OCI-LY1 (cell line): ENCODE data around the gene RPP25L.

Experiments
- H2AFZ ChIP-seq: fragments of 200-600 bp; sonication (generic), shearing (Covaris generic); 2 replicates; pipeline ENCODE4 v1.6.0; 2014; ENCODE audit warnings: antibody characterized with exemption, mild to moderate bottlenecking, low read length
- H3F3A ChIP-seq: fragments of 200-600 bp; sonication (generic), shearing (Covaris generic); 2 replicates; pipeline ENCODE4 v1.6.0; 2014; ENCODE audit warnings: mild to moderate bottlenecking, antibody characterized with exemption, low read length, moderate library complexity; ENCODE audit not compliant: insufficient read depth
- H3K27ac ChIP-seq: fragments of 200-600 bp; sonication (generic); 2 replicates; pipeline ENCODE4 v1.5.1; 2014; ENCODE audit warnings: low read length, mixed run types, mild to moderate bottlenecking, low read depth; ENCODE audit not compliant: poor library complexity, severe bottlenecking
- H3K27me3 ChIP-seq: fragments of 200-600 bp; sonication (generic); 2 replicates; pipeline ENCODE4 v1.6.0; 2014; ENCODE audit warnings: antibody characterized with exemption, mild to moderate bottlenecking, low read length, moderate library complexity; ENCODE audit not compliant: insufficient read depth
- H3K36me3 ChIP-seq: fragments of 200-600 bp; sonication (generic); 2 replicates; pipeline ENCODE4 v1.6.1; 2014; ENCODE audit warnings: mild to moderate bottlenecking, antibody characterized with exemption, low read length, moderate library complexity, mixed read lengths; ENCODE audit not compliant: insufficient read depth
- H3K4me1 ChIP-seq: fragments of 200-600 bp; sonication (generic); 2 replicates; pipeline ENCODE4 v1.5.1; 2014; ENCODE audit warnings: mild to moderate bottlenecking, low read length, moderate library complexity; ENCODE audit not compliant: insufficient read depth, severe bottlenecking
- H3K4me2 ChIP-seq: fragments of 200-600 bp; sonication (generic), shearing (Covaris generic); 2 replicates; pipeline ENCODE4 v1.6.1; 2014; ENCODE audit warnings: low read length
- H3K4me3 ChIP-seq: fragments of 200-600 bp; sonication (generic); 2 replicates; pipeline ENCODE4 v1.5.1; 2014; ENCODE audit warnings: low read length, low read depth, mild to moderate bottlenecking, mixed read lengths; ENCODE audit not compliant: poor library complexity, severe bottlenecking
- H3K79me2 ChIP-seq: fragments of 200-600 bp; shearing (Covaris generic); 2 replicates; pipeline ENCODE4 v1.6.1; 2016; ENCODE audit warnings: mixed run types, low read length, mixed read lengths; ENCODE audit not compliant: insufficient read depth
- H3K9ac ChIP-seq: fragments of 200-600 bp; sonication (generic), shearing (Covaris generic); 2 replicates; pipeline ENCODE4 v1.6.1; 2014; ENCODE audit warnings: mild to moderate bottlenecking, low read length, mixed read lengths
- H3K9me2 ChIP-seq: fragments of 200-600 bp; sonication (generic), shearing (Covaris generic); 2 replicates; pipeline ENCODE4 v1.6.1; 2014; ENCODE audit warnings: low read depth, mild to moderate bottlenecking, low read length, mixed read lengths
- H3K9me3 ChIP-seq: fragments of 200-600 bp; shearing (Covaris generic); 2 replicates; pipeline ENCODE4 v1.6.1; 2014; ENCODE audit warnings: low read length, mixed read lengths
- H4K20me1 ChIP-seq: fragments of 200-600 bp; sonication (generic), shearing (Covaris generic); 2 replicates; pipeline ENCODE4 v1.6.0; 2016; ENCODE audit warnings: mild to moderate bottlenecking, low read length; ENCODE audit not compliant: insufficient read depth
- EZH2 ChIP-seq: fragments of 200-600 bp; sonication (generic), shearing (Covaris generic); IDR thresholded peaks from 2 replicates; pipeline ENCODE4 v1.8.0; 2017; ENCODE audit warnings: borderline replicate concordance, mixed run types, mild to moderate bottlenecking, antibody characterized with exemption, low read length, moderate library complexity, mixed read lengths
- TF ChIP-seq, protein P1 (sequence below): fragments of 200-600 bp; sonication (generic), shearing (Covaris generic); IDR thresholded peaks from 2 replicates; pipeline ENCODE4 v1.5.1; 2017; ENCODE audit warnings: mild to moderate bottlenecking, antibody characterized with exemption, low read length, moderate library complexity, mixed read lengths

RPP25L gene

DNA sequence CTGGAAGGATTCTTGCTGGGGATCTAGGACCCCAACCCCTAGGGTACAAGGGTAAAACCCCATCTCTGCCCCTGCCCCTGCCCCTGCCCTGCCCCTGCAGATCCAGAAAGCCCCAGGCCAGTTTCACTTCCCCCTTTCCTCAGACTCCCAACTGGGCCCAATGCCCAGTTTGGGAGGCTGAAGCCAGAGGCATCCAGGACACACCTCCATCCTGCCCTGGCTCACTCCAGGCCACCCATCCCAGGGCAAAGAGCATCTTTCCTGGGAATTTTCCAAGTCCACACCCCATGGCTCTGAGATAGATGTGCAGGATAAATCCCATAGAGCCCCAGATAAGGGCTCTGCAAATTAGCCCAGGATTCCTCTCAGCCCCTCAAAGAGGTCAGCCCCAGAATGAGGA lies 39.8 kb downstream of the RPP25L start:
- no peak overlapping the region for H3K4me3 ChIP-seq
- peaks cover 16% of the 10 kb centered on the region for H3K27me3 ChIP-seq
- H3K9ac ChIP-seq: no peak overlapping the region
- no peaks in the 10 kb centered on the region for H3F3A ChIP-seq
- H3K79me2 ChIP-seq: no peaks in the 10 kb centered on the region
- H2AFZ ChIP-seq: no peak overlapping the region
- no peaks in the 10 kb centered on the region for H3K36me3 ChIP-seq
- no peaks in the 10 kb centered on the region for H4K20me1 ChIP-seq
- no peak overlapping the region for H3K27ac ChIP-seq
- no peaks in the 10 kb centered on the region for H3K9me2 ChIP-seq
- no peaks in the 10 kb centered on the region for H3K9me3 ChIP-seq
- no peak overlapping the region for H3K4me2 ChIP-seq
- TF ChIP-seq, protein P1, sequence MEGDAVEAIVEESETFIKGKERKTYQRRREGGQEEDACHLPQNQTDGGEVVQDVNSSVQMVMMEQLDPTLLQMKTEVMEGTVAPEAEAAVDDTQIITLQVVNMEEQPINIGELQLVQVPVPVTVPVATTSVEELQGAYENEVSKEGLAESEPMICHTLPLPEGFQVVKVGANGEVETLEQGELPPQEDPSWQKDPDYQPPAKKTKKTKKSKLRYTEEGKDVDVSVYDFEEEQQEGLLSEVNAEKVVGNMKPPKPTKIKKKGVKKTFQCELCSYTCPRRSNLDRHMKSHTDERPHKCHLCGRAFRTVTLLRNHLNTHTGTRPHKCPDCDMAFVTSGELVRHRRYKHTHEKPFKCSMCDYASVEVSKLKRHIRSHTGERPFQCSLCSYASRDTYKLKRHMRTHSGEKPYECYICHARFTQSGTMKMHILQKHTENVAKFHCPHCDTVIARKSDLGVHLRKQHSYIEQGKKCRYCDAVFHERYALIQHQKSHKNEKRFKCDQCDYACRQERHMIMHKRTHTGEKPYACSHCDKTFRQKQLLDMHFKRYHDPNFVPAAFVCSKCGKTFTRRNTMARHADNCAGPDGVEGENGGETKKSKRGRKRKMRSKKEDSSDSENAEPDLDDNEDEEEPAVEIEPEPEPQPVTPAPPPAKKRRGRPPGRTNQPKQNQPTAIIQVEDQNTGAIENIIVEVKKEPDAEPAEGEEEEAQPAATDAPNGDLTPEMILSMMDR: no peak
- TF ChIP-seq EZH2: no peak
- no peaks in the 10 kb centered on the region for H3K4me1 ChIP-seq

- H3K27me3 ChIP-seq: peaks cover 16% of the 10 kb centered on the region
- no peaks in the 10 kb centered on the region for H4K20me1 ChIP-seq
- no peak overlapping the region for H2AFZ ChIP-seq
- no peak overlapping the region for H3K9ac ChIP-seq
- H3K27ac ChIP-seq: no peak overlapping the region
- H3K9me2 ChIP-seq: no peaks in the 10 kb centered on the region
- H3K4me3 ChIP-seq: no peak overlapping the region
- no peaks in the 10 kb centered on the region for H3F3A ChIP-seq
- H3K36me3 ChIP-seq: no peaks in the 10 kb centered on the region
- H3K4me1 ChIP-seq: no peaks in the 10 kb centered on the region
- H3K79me2 ChIP-seq: no peaks in the 10 kb centered on the region
- H3K9me3 ChIP-seq: no peaks in the 10 kb centered on the region
- no peak for TF ChIP-seq EZH2
- TF ChIP-seq, protein P1: no peak
- no peak overlapping the region for H3K4me2 ChIP-seq
Measured at GRCh38 chr9:34571481-34571810, 40.5 kb downstream of the RPP25L start.

- TF ChIP-seq, protein P1: no peak
- Histone ChIP-seq H4K20me1 (no peaks in the 10 kb centered on the region), H3F3A (no peaks in the 10 kb centered on the region), H2AFZ (no peak overlapping the region), H3K27me3 (peaks cover 14% of the 10 kb centered on the region), H3K4me3 (no peak overlapping the region), H3K4me2 (no peak overlapping the region), H3K27ac (no peak overlapping the region), H3K79me2 (no peaks in the 10 kb centered on the region), H3K9me2 (no peaks in the 10 kb centered on the region), H3K4me1 (no peaks in the 10 kb centered on the region), H3K9me3 (no peaks in the 10 kb centered on the region), H3K9ac (no peak overlapping the region), H3K36me3 (no peaks in the 10 kb centered on the region)
Measured at GRCh38 chr9:34570809-34571480, 41.0 kb downstream of the RPP25L start.
